Glutamatergic neuron (in vitro differentiated cells): ENCODE measurements around the gene MC1R. TPM values are rescaled to one million over a fixed set of nuclear protein-coding genes. Genes with fewer than 3 reads are reported as not detected.
"Not testable (repeated sequence)": the region's sequence is repeated elsewhere in the genome, so short reads cannot be mapped to it uniquely, and the experiment has no call there.

Experiments
- DNase-seq: peaks from one replicate; pipeline ENCODE4 v3.0.0; 2022
- H3K27ac Mint-ChIP-seq: one replicate; pipeline ENCODE4 v1.8.0; 2020; ENCODE audit warnings: mild to moderate bottlenecking, mixed read lengths, inconsistent platforms; ENCODE audit not compliant: unreplicated experiment
- H3K27me3 Mint-ChIP-seq: one replicate; pipeline ENCODE4 v1.8.0; 2020; ENCODE audit warnings: mild to moderate bottlenecking, moderate library complexity, mixed read lengths, inconsistent platforms; ENCODE audit not compliant: unreplicated experiment
- H3K36me3 Mint-ChIP-seq: one replicate; pipeline ENCODE4 v1.8.0; 2020; ENCODE audit warnings: mild to moderate bottlenecking, mixed read lengths, inconsistent platforms; ENCODE audit not compliant: unreplicated experiment
- H3K4me1 Mint-ChIP-seq: one replicate; pipeline ENCODE4 v1.8.0; 2020; ENCODE audit warnings: mild to moderate bottlenecking, low read depth, mixed read lengths, inconsistent platforms; ENCODE audit not compliant: unreplicated experiment
- H3K4me3 Mint-ChIP-seq: one replicate; pipeline ENCODE4 v1.8.0; 2020; ENCODE audit warnings: mild to moderate bottlenecking, mixed read lengths, inconsistent platforms; ENCODE audit not compliant: unreplicated experiment
- H3K9me3 Mint-ChIP-seq: one replicate; pipeline ENCODE4 v1.8.0; 2020; ENCODE audit warnings: mild to moderate bottlenecking, moderate library complexity, mixed read lengths, inconsistent platforms; ENCODE audit not compliant: unreplicated experiment
- CTCF ChIP-seq: fragments of 200-600 bp; sonication (generic); IDR thresholded peaks from one replicate; pipeline ENCODE4 v1.5.0; 2021; ENCODE audit not compliant: partially characterized antibody, unreplicated experiment
- total RNA-seq: library from RNA; stranded (reverse); fragmentation: NEBNext Ultra II Directional; extraction: Animal tissue kit (Norgen Biotek cat#: 25700); gene quantifications from one replicate; pipeline ENCODE4 v1.2.1, GENCODE V29; 2021; ENCODE audit not compliant: unreplicated experiment

Gene MC1R
- total RNA-seq, 1 donor from 2014 or later = 12.8 TPM

GRCh38 chr16:89911375-89911774 is 7.3 kb upstream of the MC1R start:
- Mint-ChIP-seq H3K4me1 (peaks cover 1% of the 10 kb centered on the region), H3K9me3 (peaks cover 7% of the 10 kb centered on the region), H3K27me3 (peaks cover 9% of the 10 kb centered on the region), H3K36me3 (no peaks in the 10 kb centered on the region), H3K4me3 (no peak overlapping the region), H3K27ac (no peak overlapping the region)
- no peak for TF ChIP-seq CTCF
- no peak for DNase-seq

GRCh38 chr16:89912143-89912542 is 6.5 kb upstream of the MC1R start:
- peaks cover 9% of the 10 kb centered on the region for H3K27me3 Mint-ChIP-seq
- no peak for TF ChIP-seq CTCF
- H3K27ac Mint-ChIP-seq = no peak overlapping the region
- H3K4me1 Mint-ChIP-seq = no peaks in the 10 kb centered on the region
- no peak overlapping the region for H3K4me3 Mint-ChIP-seq
- H3K36me3 Mint-ChIP-seq = no peaks in the 10 kb centered on the region
- DNase-seq = no peak
- peaks cover 7% of the 10 kb centered on the region for H3K9me3 Mint-ChIP-seq

GRCh38 chr16:89912627-89913026 is 6.0 kb upstream of the MC1R start:
- Mint-ChIP-seq H3K4me3 (no peak overlapping the region), H3K27me3 (peaks cover 9% of the 10 kb centered on the region), H3K27ac (no peak overlapping the region), H3K9me3 (peaks cover 7% of the 10 kb centered on the region), H3K36me3 (no peaks in the 10 kb centered on the region), H3K4me1 (no peaks in the 10 kb centered on the region)
- DNase-seq = no peak
- TF ChIP-seq CTCF = no peak

- peak overlapping the region; percentile 70 for H3K27ac Mint-ChIP-seq
- no peak overlapping the region for H3K4me3 Mint-ChIP-seq
- no peak for TF ChIP-seq CTCF
- peaks cover 9% of the 10 kb centered on the region for H3K27me3 Mint-ChIP-seq
- no peaks in the 10 kb centered on the region for H3K4me1 Mint-ChIP-seq
- DNase-seq = no peak
- peaks cover 7% of the 10 kb centered on the region for H3K9me3 Mint-ChIP-seq
- no peaks in the 10 kb centered on the region for H3K36me3 Mint-ChIP-seq
Measured at GRCh38 chr16:89913408-89914387, 5.0 kb upstream of the MC1R start.

- H3K4me3 Mint-ChIP-seq, H3K36me3 Mint-ChIP-seq, H3K4me1 Mint-ChIP-seq, DNase-seq, H3K27ac Mint-ChIP-seq, H3K9me3 Mint-ChIP-seq: not testable (repeated sequence)
- H3K27me3 Mint-ChIP-seq = peaks cover 12% of the 10 kb centered on the region
Measured at GRCh38 chr16:89914642-89915285, 3.9 kb upstream of the MC1R start.
